HEK293 (cell line): ENCODE measurements around the gene IQGAP3.

Experiments
- EGR2 ChIP-seq: fragments of 450-650 bp; formaldehyde crosslinking; IDR thresholded peaks from 2 replicates; pipeline ENCODE4 v1.5.1; 2016; ENCODE audit warnings: low read depth, missing biosample characterization, missing genetic modification characterization
- FEZF1 ChIP-seq: fragments of 450-650 bp; formaldehyde crosslinking; IDR thresholded peaks from 2 replicates; pipeline ENCODE4 v1.5.1; 2016; ENCODE audit warnings: missing biosample characterization, missing genetic modification characterization
- KLF16 ChIP-seq: fragments of 450-650 bp; formaldehyde crosslinking; IDR thresholded peaks from 2 replicates; pipeline ENCODE4 v1.5.1; 2017; ENCODE audit warnings: missing biosample characterization, missing genetic modification characterization
- SP2 ChIP-seq: fragments of 450-650 bp; formaldehyde crosslinking; IDR thresholded peaks from 2 replicates; pipeline ENCODE4 v1.5.1; 2016; ENCODE audit warnings: missing biosample characterization, missing genetic modification characterization
- SP7 ChIP-seq: fragments of 450-650 bp; formaldehyde crosslinking; IDR thresholded peaks from 2 replicates; pipeline ENCODE4 v1.5.1; 2016; ENCODE audit warnings: missing biosample characterization, missing genetic modification characterization
- ZBTB17 ChIP-seq: fragments of 450-650 bp; formaldehyde crosslinking; IDR thresholded peaks from 2 replicates; pipeline ENCODE4 v1.5.1; 2016; ENCODE audit warnings: missing biosample characterization, missing genetic modification characterization
- ZBTB21 ChIP-seq: fragments of 450-650 bp; formaldehyde crosslinking; IDR thresholded peaks from 2 replicates; pipeline ENCODE4 v1.5.1; 2017; ENCODE audit warnings: missing biosample characterization, missing genetic modification characterization
- ZBTB8A ChIP-seq: fragments of 450-650 bp; formaldehyde crosslinking; IDR thresholded peaks from 2 replicates; pipeline ENCODE4 v1.5.1; 2016; ENCODE audit warnings: missing biosample characterization, missing genetic modification characterization
- ZEB2 ChIP-seq: fragments of 450-650 bp; formaldehyde crosslinking; IDR thresholded peaks from 2 replicates; pipeline ENCODE4 v1.5.1; 2016; ENCODE audit warnings: missing biosample characterization, missing genetic modification characterization
- ZNF16 ChIP-seq: fragments of 450-650 bp; formaldehyde crosslinking; IDR thresholded peaks from 2 replicates; pipeline ENCODE4 v1.5.1; 2016; ENCODE audit warnings: low read depth, missing biosample characterization, missing genetic modification characterization
- ZNF169 ChIP-seq: fragments of 450-650 bp; formaldehyde crosslinking; IDR thresholded peaks from 2 replicates; pipeline ENCODE4 v1.5.1; 2016; ENCODE audit warnings: missing biosample characterization, missing genetic modification characterization
- ZNF2 ChIP-seq: fragments of 450-650 bp; formaldehyde crosslinking; IDR thresholded peaks from 2 replicates; pipeline ENCODE4 v1.5.1; 2016; ENCODE audit warnings: missing biosample characterization, missing genetic modification characterization
- ZNF24 ChIP-seq: fragments of 450-650 bp; formaldehyde crosslinking; IDR thresholded peaks from 2 replicates; pipeline ENCODE4 v1.5.1; 2016; ENCODE audit warnings: missing biosample characterization, missing genetic modification characterization
- ZNF394 ChIP-seq: fragments of 450-650 bp; formaldehyde crosslinking; IDR thresholded peaks from 2 replicates; pipeline ENCODE4 v1.5.1; 2016; ENCODE audit warnings: missing biosample characterization, missing genetic modification characterization, mild to moderate bottlenecking, moderate library complexity, borderline replicate concordance
- ZNF596 ChIP-seq: fragments of 450-650 bp; IDR thresholded peaks from 2 replicates; pipeline ENCODE4 v1.5.0; 2018; ENCODE audit warnings: missing biosample characterization, mild to moderate bottlenecking, missing genetic modification characterization, moderate library complexity
- ZNF600 ChIP-seq: fragments of 450-650 bp; formaldehyde crosslinking; IDR thresholded peaks from 2 replicates; pipeline ENCODE4 v1.5.1; 2016; ENCODE audit warnings: missing biosample characterization, missing genetic modification characterization
- ZNF629 ChIP-seq: fragments of 450-650 bp; formaldehyde crosslinking; IDR thresholded peaks from 2 replicates; pipeline ENCODE4 v1.5.1; 2017; ENCODE audit warnings: missing biosample characterization, missing genetic modification characterization
- ZNF654 ChIP-seq: fragments of 450-650 bp; formaldehyde crosslinking; IDR thresholded peaks from 2 replicates; pipeline ENCODE4 v1.5.1; 2016; ENCODE audit warnings: low read depth, missing biosample characterization, missing genetic modification characterization
- ZNF660 ChIP-seq: fragments of 450-650 bp; IDR thresholded peaks from 2 replicates; pipeline ENCODE4 v1.5.1; 2018; ENCODE audit warnings: missing biosample characterization, mild to moderate bottlenecking, missing genetic modification characterization
- ZSCAN23 ChIP-seq: fragments of 450-650 bp; formaldehyde crosslinking; IDR thresholded peaks from 2 replicates; pipeline ENCODE4 v1.5.1; 2016; ENCODE audit warnings: missing biosample characterization, missing genetic modification characterization
- TF ChIP-seq, protein P1 (sequence below): fragments of 450-650 bp; formaldehyde crosslinking; IDR thresholded peaks from 2 replicates; pipeline ENCODE4 v1.5.1; 2016; ENCODE audit warnings: missing biosample characterization, missing genetic modification characterization
- TF ChIP-seq, protein P2 (sequence below): fragments of 450-650 bp; formaldehyde crosslinking; IDR thresholded peaks from 2 replicates; pipeline ENCODE4 v1.5.1; 2017; ENCODE audit warnings: missing biosample characterization, missing genetic modification characterization
- TF ChIP-seq, protein P3 (sequence below): fragments of 450-650 bp; formaldehyde crosslinking; optimal IDR thresholded peaks from 2 replicates; pipeline ENCODE3; 2016; ENCODE audit warnings: missing biosample characterization, mild to moderate bottlenecking, missing genetic modification characterization
- TF ChIP-seq, protein P4 (sequence below): fragments of 450-650 bp; formaldehyde crosslinking; IDR thresholded peaks from 2 replicates; pipeline ENCODE4 v1.5.1; 2016; ENCODE audit warnings: missing biosample characterization, missing genetic modification characterization
- TF ChIP-seq, protein P5 (sequence below): fragments of 450-650 bp; formaldehyde crosslinking; IDR thresholded peaks from 2 replicates; pipeline ENCODE4 v1.5.1; 2017; ENCODE audit warnings: missing biosample characterization, missing genetic modification characterization
- TF ChIP-seq, protein P6 (sequence below): fragments of 450-650 bp; formaldehyde crosslinking; IDR thresholded peaks from 2 replicates; pipeline ENCODE4 v1.5.1; 2017; ENCODE audit warnings: missing biosample characterization, mild to moderate bottlenecking, missing genetic modification characterization, moderate library complexity
- TF ChIP-seq, protein P7 (sequence below): fragments of 450-650 bp; formaldehyde crosslinking; IDR thresholded peaks from 2 replicates; pipeline ENCODE4 v1.5.1; 2016; ENCODE audit warnings: missing biosample characterization, missing genetic modification characterization

The IQGAP3 gene

DNA sequence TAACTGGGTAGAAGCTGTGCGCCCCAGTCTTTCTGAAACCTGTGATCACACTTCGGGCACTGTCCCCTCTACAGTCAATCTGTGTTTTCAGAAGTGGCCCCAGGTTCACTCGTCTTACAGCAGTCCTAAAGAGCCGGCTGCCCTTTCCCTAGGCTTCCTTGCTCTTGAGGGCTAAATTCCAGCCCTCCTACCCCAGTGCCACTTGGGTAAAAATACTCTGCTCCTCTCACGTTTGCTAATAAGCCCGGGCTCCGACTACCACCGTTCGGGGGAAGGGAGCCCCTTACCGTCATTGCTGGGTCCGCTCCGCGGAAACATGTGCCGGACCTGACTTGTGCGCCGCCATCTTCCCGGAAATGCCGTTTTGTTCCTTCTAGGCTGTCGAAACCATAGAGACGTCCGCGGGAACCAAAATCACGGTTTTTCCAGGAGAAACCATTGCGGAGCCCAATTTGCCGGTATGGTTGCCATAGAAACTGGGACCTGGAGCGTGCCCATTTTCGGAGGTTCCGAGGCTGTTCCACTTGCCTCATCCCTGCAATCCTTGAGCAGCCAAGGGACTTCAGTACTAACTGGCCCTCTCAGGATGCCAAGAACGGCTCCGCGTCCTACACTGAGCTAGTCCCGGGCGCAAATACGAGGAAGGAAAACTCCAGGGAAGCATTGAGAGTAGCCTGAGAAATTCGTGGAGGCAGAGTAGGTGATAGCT lies 28.9 kb upstream of the IQGAP3 start, which contains the start of gene GPATCH4 (continued):
- TF ChIP-seq, protein P1, sequence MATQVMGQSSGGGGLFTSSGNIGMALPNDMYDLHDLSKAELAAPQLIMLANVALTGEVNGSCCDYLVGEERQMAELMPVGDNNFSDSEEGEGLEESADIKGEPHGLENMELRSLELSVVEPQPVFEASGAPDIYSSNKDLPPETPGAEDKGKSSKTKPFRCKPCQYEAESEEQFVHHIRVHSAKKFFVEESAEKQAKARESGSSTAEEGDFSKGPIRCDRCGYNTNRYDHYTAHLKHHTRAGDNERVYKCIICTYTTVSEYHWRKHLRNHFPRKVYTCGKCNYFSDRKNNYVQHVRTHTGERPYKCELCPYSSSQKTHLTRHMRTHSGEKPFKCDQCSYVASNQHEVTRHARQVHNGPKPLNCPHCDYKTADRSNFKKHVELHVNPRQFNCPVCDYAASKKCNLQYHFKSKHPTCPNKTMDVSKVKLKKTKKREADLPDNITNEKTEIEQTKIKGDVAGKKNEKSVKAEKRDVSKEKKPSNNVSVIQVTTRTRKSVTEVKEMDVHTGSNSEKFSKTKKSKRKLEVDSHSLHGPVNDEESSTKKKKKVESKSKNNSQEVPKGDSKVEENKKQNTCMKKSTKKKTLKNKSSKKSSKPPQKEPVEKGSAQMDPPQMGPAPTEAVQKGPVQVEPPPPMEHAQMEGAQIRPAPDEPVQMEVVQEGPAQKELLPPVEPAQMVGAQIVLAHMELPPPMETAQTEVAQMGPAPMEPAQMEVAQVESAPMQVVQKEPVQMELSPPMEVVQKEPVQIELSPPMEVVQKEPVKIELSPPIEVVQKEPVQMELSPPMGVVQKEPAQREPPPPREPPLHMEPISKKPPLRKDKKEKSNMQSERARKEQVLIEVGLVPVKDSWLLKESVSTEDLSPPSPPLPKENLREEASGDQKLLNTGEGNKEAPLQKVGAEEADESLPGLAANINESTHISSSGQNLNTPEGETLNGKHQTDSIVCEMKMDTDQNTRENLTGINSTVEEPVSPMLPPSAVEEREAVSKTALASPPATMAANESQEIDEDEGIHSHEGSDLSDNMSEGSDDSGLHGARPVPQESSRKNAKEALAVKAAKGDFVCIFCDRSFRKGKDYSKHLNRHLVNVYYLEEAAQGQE (tag by site-specific recombination), result peak; percentile 25; the same call in 1 of the 2 replicates
- 0 out of 2 replicates have a peak, but pooled peaks have one; percentile 42 for TF ChIP-seq ZNF2 (tag by site-specific recombination)
- TF ChIP-seq SP2, result peak; percentile 49
- TF ChIP-seq, protein P2, sequence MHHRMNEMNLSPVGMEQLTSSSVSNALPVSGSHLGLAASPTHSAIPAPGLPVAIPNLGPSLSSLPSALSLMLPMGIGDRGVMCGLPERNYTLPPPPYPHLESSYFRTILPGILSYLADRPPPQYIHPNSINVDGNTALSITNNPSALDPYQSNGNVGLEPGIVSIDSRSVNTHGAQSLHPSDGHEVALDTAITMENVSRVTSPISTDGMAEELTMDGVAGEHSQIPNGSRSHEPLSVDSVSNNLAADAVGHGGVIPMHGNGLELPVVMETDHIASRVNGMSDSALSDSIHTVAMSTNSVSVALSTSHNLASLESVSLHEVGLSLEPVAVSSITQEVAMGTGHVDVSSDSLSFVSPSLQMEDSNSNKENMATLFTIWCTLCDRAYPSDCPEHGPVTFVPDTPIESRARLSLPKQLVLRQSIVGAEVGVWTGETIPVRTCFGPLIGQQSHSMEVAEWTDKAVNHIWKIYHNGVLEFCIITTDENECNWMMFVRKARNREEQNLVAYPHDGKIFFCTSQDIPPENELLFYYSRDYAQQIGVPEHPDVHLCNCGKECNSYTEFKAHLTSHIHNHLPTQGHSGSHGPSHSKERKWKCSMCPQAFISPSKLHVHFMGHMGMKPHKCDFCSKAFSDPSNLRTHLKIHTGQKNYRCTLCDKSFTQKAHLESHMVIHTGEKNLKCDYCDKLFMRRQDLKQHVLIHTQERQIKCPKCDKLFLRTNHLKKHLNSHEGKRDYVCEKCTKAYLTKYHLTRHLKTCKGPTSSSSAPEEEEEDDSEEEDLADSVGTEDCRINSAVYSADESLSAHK (tag by site-specific recombination), result peak; percentile 70
- no peak for TF ChIP-seq EGR2 (tag by site-specific recombination)
- TF ChIP-seq, protein P3, sequence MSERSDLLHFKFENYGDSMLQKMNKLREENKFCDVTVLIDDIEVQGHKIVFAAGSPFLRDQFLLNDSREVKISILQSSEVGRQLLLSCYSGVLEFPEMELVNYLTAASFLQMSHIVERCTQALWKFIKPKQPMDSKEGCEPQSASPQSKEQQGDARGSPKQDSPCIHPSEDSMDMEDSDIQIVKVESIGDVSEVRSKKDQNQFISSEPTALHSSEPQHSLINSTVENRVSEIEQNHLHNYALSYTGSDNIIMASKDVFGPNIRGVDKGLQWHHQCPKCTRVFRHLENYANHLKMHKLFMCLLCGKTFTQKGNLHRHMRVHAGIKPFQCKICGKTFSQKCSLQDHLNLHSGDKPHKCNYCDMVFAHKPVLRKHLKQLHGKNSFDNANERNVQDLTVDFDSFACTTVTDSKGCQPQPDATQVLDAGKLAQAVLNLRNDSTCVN (tag by site-specific recombination), result peak; percentile 41
- TF ChIP-seq, protein P4, sequence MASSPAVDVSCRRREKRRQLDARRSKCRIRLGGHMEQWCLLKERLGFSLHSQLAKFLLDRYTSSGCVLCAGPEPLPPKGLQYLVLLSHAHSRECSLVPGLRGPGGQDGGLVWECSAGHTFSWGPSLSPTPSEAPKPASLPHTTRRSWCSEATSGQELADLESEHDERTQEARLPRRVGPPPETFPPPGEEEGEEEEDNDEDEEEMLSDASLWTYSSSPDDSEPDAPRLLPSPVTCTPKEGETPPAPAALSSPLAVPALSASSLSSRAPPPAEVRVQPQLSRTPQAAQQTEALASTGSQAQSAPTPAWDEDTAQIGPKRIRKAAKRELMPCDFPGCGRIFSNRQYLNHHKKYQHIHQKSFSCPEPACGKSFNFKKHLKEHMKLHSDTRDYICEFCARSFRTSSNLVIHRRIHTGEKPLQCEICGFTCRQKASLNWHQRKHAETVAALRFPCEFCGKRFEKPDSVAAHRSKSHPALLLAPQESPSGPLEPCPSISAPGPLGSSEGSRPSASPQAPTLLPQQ, result peak; percentile 58; the same call in 1 of the 2 replicates
- no peak for TF ChIP-seq ZNF169
- TF ChIP-seq, protein P5, sequence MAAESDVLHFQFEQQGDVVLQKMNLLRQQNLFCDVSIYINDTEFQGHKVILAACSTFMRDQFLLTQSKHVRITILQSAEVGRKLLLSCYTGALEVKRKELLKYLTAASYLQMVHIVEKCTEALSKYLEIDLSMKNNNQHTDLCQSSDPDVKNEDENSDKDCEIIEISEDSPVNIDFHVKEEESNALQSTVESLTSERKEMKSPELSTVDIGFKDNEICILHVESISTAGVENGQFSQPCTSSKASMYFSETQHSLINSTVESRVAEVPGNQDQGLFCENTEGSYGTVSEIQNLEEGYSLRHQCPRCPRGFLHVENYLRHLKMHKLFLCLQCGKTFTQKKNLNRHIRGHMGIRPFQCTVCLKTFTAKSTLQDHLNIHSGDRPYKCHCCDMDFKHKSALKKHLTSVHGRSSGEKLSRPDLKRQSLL, result peak; percentile 81
- TF ChIP-seq, protein P6, sequence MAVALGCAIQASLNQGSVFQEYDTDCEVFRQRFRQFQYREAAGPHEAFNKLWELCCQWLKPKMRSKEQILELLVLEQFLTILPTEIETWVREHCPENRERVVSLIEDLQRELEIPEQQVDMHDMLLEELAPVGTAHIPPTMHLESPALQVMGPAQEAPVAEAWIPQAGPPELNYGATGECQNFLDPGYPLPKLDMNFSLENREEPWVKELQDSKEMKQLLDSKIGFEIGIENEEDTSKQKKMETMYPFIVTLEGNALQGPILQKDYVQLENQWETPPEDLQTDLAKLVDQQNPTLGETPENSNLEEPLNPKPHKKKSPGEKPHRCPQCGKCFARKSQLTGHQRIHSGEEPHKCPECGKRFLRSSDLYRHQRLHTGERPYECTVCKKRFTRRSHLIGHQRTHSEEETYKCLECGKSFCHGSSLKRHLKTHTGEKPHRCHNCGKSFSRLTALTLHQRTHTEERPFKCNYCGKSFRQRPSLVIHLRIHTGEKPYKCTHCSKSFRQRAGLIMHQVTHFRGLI (tag by site-specific recombination), result no peak
- TF ChIP-seq, protein P7, sequence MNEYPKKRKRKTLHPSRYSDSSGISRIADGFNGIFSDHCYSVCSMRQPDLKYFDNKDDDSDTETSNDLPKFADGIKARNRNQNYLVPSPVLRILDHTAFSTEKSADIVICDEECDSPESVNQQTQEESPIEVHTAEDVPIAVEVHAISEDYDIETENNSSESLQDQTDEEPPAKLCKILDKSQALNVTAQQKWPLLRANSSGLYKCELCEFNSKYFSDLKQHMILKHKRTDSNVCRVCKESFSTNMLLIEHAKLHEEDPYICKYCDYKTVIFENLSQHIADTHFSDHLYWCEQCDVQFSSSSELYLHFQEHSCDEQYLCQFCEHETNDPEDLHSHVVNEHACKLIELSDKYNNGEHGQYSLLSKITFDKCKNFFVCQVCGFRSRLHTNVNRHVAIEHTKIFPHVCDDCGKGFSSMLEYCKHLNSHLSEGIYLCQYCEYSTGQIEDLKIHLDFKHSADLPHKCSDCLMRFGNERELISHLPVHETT, result peak; percentile 79
- no peak for TF ChIP-seq ZNF596 (tag by site-specific recombination)
- TF ChIP-seq ZNF16 (tag by site-specific recombination), result no peak
- 0 out of 2 replicates have a peak, but pooled peaks have one; percentile 22 for TF ChIP-seq ZSCAN23 (tag by site-specific recombination)
- TF ChIP-seq ZNF24 (tag by site-specific recombination), result peak; percentile 85
- 0 out of 2 replicates have a peak, but pooled peaks have one; percentile 2 for TF ChIP-seq ZNF654 (tag by site-specific recombination)
- peak; percentile 45; the same call in 1 of the 2 replicates for TF ChIP-seq ZBTB8A
- TF ChIP-seq ZNF394 (tag by site-specific recombination), result peak; percentile 60; the same call in 1 of the 2 replicates
- peak; percentile 53; the same call in 1 of the 2 replicates for TF ChIP-seq KLF16
- peak; percentile 64 for TF ChIP-seq SP7
- peak; percentile 55; the same call in 1 of the 2 replicates for TF ChIP-seq ZNF600 (tag by site-specific recombination)
- peak; percentile 71 for TF ChIP-seq ZEB2 (tag by site-specific recombination)
- TF ChIP-seq ZNF629, result peak; percentile 75
- peak; percentile 75 for TF ChIP-seq ZBTB17 (tag by site-specific recombination)
- no peak for TF ChIP-seq FEZF1 (tag by site-specific recombination)
- peak; percentile 35; the same call in 1 of the 2 replicates for TF ChIP-seq ZBTB21 (tag by site-specific recombination)
- peak; percentile 64; the same call in 1 of the 2 replicates for TF ChIP-seq ZNF660 (tag by site-specific recombination)
